Endothelial cell of umbilical vein (primary cell): ENCODE data around the gene TH. TPM values are rescaled to one million over a fixed set of nuclear protein-coding genes. Genes with fewer than 3 reads are reported as not detected.

Source experiments
- BruUV-seq: library from RNA; stranded (reverse); fragments of 400-500 nt; replicated peaks from 2 replicates; lab custom pipeline; 2021; lab: Mats Ljungman, UMichigan
- CTCF ChIA-PET: fragments of 300-600, 350-600 bp; sonication (Branson Sonifier 250); formaldehyde crosslinking; loops from one replicate; lab custom pipeline; 2021; ENCODE audit warnings: antibody characterized with exemption, inconsistent platforms; lab: Charles Lee
- POLR2A ChIA-PET: fragments of 300-600, 350-600 bp; sonication (Branson Sonifier 250); formaldehyde crosslinking; loops from one replicate; lab custom pipeline; 2021; ENCODE audit warnings: antibody characterized with exemption, inconsistent platforms; lab: Charles Lee
- DNase-seq: peaks from one replicate; pipeline ENCODE4 v3.0.0-alpha.2; 2011; ENCODE audit warnings: low read depth, low spot score
- FAIRE-seq: peaks from 2 replicates; lab custom pipeline; 2011; peaks lifted over from hg19 to GRCh38; lab: Jason Lieb, UNC
- H2AFZ ChIP-seq: 2 replicates; pipeline ENCODE4 v1.6.0; 2012; ENCODE audit warnings: low read depth, low read length, control low read depth, inconsistent platforms
- H3K27ac ChIP-seq: 2 replicates; pipeline ENCODE4 v1.5.1; 2011; ENCODE audit warnings: low read depth, mild to moderate bottlenecking, control low read depth, low read length, moderate library complexity; ENCODE audit not compliant: insufficient read depth
- H3K27me3 ChIP-seq, 2 experiments: 2 replicates each; pipeline versions ENCODE4 v1.6.0 to v1.6.1; 2011; ENCODE audit warnings: low read length in 2 of 2, mixed read lengths in 1 of 2; ENCODE audit not compliant: control insufficient read depth in 2 of 2, insufficient read depth in 2 of 2
- H3K36me3 ChIP-seq, 2 experiments: 2 replicates in 1 of 2; 3 replicates in 1 of 2; pipeline ENCODE4 v1.5.1; 2011; ENCODE audit warnings: low read length in 2 of 2, mild to moderate bottlenecking in 1 of 2, moderate library complexity in 1 of 2; ENCODE audit not compliant: control insufficient read depth in 2 of 2, insufficient read depth in 2 of 2; ENCODE audit errors: extremely low read depth in 1 of 2
- H3K4me1 ChIP-seq: 3 replicates; pipeline ENCODE4 v1.5.1; 2011; ENCODE audit warnings: mild to moderate bottlenecking, low read length; ENCODE audit not compliant: control insufficient read depth, insufficient read depth; ENCODE audit errors: extremely low read depth
- H3K4me2 ChIP-seq: 2 replicates; pipeline ENCODE4 v1.6.1; 2011; ENCODE audit warnings: low read length, control low read depth, mixed read lengths; ENCODE audit not compliant: insufficient read depth
- H3K4me3 ChIP-seq, 3 experiments: fragments of 200-600 bp in 1 of 3; sonication (generic), shearing (Covaris generic) in 1 of 3; replicated peaks in 1 of 3; 2 replicates each; pipeline ENCODE4 v1.5.1; 2011 to 2016; ENCODE audit warnings: control low read depth in 3 of 3, low read length in 3 of 3, mild to moderate bottlenecking in 2 of 3, inconsistent platforms in 1 of 3, low read depth in 1 of 3, moderate library complexity in 1 of 3; ENCODE audit not compliant: insufficient read depth in 1 of 3
- H3K79me2 ChIP-seq: 2 replicates; pipeline ENCODE4 v1.6.0; 2012; ENCODE audit warnings: low read length, inconsistent platforms; ENCODE audit not compliant: control insufficient read depth, insufficient read depth
- H3K9ac ChIP-seq: replicated peaks from 2 replicates; pipeline ENCODE3; 2011; ENCODE audit warnings: low read length, control low read depth; ENCODE audit not compliant: insufficient read depth; ENCODE audit errors: extremely low read depth
- H3K9me1 ChIP-seq: replicated peaks from 3 replicates; pipeline ENCODE4 v1.6.0; 2011; ENCODE audit warnings: mild to moderate bottlenecking, low read length; ENCODE audit not compliant: control insufficient read depth, insufficient read depth; ENCODE audit errors: extremely low read depth
- H3K9me3 ChIP-seq: replicated peaks from 2 replicates; pipeline ENCODE4 v1.5.1; 2012; ENCODE audit warnings: low read length, inconsistent platforms; ENCODE audit not compliant: control insufficient read depth, insufficient read depth
- H4K20me1 ChIP-seq: replicated peaks from 2 replicates; pipeline ENCODE3; 2011; ENCODE audit warnings: mild to moderate bottlenecking, low read length; ENCODE audit not compliant: control insufficient read depth, insufficient read depth; ENCODE audit errors: extremely low read depth
- EZH2 ChIP-seq: IDR thresholded peaks from 2 replicates; pipeline ENCODE4 v1.6.1; 2012; ENCODE audit warnings: borderline replicate concordance, low read depth, mild to moderate bottlenecking, moderate library complexity, low read length, inconsistent platforms; ENCODE audit not compliant: severe bottlenecking
- FOS ChIP-seq: IDR thresholded peaks from 2 replicates; pipeline ENCODE4 v1.6.1; 2011; ENCODE audit warnings: mild to moderate bottlenecking, low read length, moderate library complexity, borderline replicate concordance; ENCODE audit not compliant: insufficient read depth
- GATA2 ChIP-seq: IDR thresholded peaks from 2 replicates; pipeline ENCODE4 v1.7.0; 2011; ENCODE audit warnings: low read depth, mild to moderate bottlenecking, moderate library complexity, mixed read lengths, low read length; ENCODE audit not compliant: insufficient read length, insufficient read depth
- JUN ChIP-seq: IDR thresholded peaks from 2 replicates; pipeline ENCODE4 v1.6.1; 2011; ENCODE audit warnings: borderline replicate concordance, low read depth; ENCODE audit not compliant: insufficient read length, insufficient read depth
- MYC ChIP-seq: IDR thresholded peaks from one replicate; pipeline ENCODE4 v1.6.1; 2011; ENCODE audit warnings: mild to moderate bottlenecking, low read depth, low read length
- POLR2A ChIP-seq: IDR thresholded peaks from 2 replicates; pipeline ENCODE4 v1.6.1; 2012; ENCODE audit warnings: low read depth, mild to moderate bottlenecking, control low read depth, low read length
- POLR2AphosphoS5 ChIP-seq: IDR thresholded peaks from 2 replicates; pipeline ENCODE4 v1.6.1; 2012; ENCODE audit warnings: low read depth, mild to moderate bottlenecking, control low read depth, low read length, moderate library complexity; ENCODE audit not compliant: insufficient read depth
- dilution Hi-C: fragments of 300-500 bp; cut with MboI; formaldehyde crosslinking; loops from one replicate; pipeline ENCODE4 v1.15.0; 2019; ENCODE audit warnings: low sequenced_read_pairs; ENCODE audit not compliant: extremely low pct_ligation_motif_present
- intact Hi-C: fragments of 100-400 bp; cut with micrococcal nuclease; formaldehyde crosslinking; loops from one replicate; pipeline ENCODE4 v1.10.0; 2022
- polyA plus RNA-seq, 4 experiments: library from polyadenylated mRNA; depleted of rRNA in 3 of 4; stranded (reverse) in 3 of 4; unstranded in 1 of 4; fragments of >200 nt; gene quantifications; 2 replicates each; pipeline versions ENCODE4 v1.2.1 to v1.2.3, GENCODE V29; 2011 to 2012; ENCODE audit warnings: missing spikeins in 1 of 4
- total RNA-seq: library from RNA; stranded (reverse); gene quantifications from 2 replicates; pipeline ENCODE4 v1.2.3, GENCODE V29; 2021
- TF ChIP-seq, protein P1 (sequence below), 2 donors: IDR thresholded peaks; 1 replicate in 1 of 2; 2 replicates in 1 of 2; pipeline ENCODE4 v1.5.1; 2011; ENCODE audit warnings: low read length in 2 of 2, mild to moderate bottlenecking in 2 of 2, moderate library complexity in 2 of 2, control low read depth in 1 of 2, inconsistent platforms in 1 of 2, low read depth in 1 of 2; ENCODE audit not compliant: insufficient read depth in 1 of 2; ENCODE audit errors: extremely low read depth in 1 of 2
- TF ChIP-seq, protein P2 (sequence below): IDR thresholded peaks from 2 replicates; pipeline ENCODE4 v1.6.1; 2011; ENCODE audit not compliant: insufficient read depth, insufficient read length

Gene TH
- total and polyA plus RNA-seq, 2 donors (not counting 3 experiments of a cell fraction or from before 2014, with no cell fraction given): not detected

DNA sequence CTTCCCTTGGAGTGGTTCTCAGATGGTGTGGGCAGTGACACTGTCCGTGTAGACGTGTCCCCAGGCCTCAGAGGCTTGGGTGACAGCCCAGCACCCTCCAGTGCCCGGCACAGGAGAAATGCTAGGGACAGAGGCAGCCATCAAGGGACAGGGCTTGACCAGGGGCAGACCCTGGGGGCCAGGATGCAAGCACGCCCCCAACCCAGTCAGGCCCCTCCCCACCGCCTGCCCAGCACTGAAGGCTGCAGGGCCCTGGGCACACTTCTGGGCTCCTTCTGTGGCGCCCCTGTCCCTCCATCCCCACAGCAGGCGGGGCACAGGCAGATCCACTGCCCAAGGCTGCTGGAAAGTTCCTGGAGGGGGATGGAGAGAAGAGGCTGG is 43.5 kb downstream of the TH start:
- no peaks in the 10 kb centered on the region for H3K36me3 ChIP-seq
- intact Hi-C loops (no loop called here), dilution Hi-C loops (no loop called here)
- no peaks in the 10 kb centered on the region for H3K79me2 ChIP-seq
- H3K4me3 ChIP-seq: no peak overlapping the region
- TF ChIP-seq POLR2AphosphoS5 (no peak), MYC (no peak), EZH2 (no peak), GATA2 (no peak), FOS (no peak), POLR2A (no peak), JUN (no peak)
- TF ChIP-seq, protein P1, sequence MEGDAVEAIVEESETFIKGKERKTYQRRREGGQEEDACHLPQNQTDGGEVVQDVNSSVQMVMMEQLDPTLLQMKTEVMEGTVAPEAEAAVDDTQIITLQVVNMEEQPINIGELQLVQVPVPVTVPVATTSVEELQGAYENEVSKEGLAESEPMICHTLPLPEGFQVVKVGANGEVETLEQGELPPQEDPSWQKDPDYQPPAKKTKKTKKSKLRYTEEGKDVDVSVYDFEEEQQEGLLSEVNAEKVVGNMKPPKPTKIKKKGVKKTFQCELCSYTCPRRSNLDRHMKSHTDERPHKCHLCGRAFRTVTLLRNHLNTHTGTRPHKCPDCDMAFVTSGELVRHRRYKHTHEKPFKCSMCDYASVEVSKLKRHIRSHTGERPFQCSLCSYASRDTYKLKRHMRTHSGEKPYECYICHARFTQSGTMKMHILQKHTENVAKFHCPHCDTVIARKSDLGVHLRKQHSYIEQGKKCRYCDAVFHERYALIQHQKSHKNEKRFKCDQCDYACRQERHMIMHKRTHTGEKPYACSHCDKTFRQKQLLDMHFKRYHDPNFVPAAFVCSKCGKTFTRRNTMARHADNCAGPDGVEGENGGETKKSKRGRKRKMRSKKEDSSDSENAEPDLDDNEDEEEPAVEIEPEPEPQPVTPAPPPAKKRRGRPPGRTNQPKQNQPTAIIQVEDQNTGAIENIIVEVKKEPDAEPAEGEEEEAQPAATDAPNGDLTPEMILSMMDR (IDR thresholded peaks at IDR 0.05; ENCODE audit: extremely low read depth in 1 of 2, insufficient read depth in 1 of 2, low read depth in 1 of 2, low read length in 2 of 2): no peak
- TF ChIP-seq, protein P2, sequence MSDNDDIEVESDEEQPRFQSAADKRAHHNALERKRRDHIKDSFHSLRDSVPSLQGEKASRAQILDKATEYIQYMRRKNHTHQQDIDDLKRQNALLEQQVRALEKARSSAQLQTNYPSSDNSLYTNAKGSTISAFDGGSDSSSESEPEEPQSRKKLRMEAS: no peak
- no peaks in the 10 kb centered on the region for H3K9me1 ChIP-seq
- ChIA-PET POLR2A (no interaction called here), CTCF (interaction anchor here (1.2 kb wide), 1 partner anchor 24 kb away, joined by 4 read pairs; no protein-coding TSS in a partner anchor)
- no peaks in the 10 kb centered on the region for H4K20me1 ChIP-seq
- H2AFZ ChIP-seq: no peak overlapping the region
- no peak for DNase-seq
- H3K4me1 ChIP-seq: no peaks in the 10 kb centered on the region
- no peaks in the 10 kb centered on the region for H3K9me3 ChIP-seq
- H3K27me3 ChIP-seq: no peaks in the 10 kb centered on the region
- H3K9ac ChIP-seq: no peak overlapping the region
- H3K27ac ChIP-seq: no peak overlapping the region
- no peak for FAIRE-seq
- BruUV-seq: no TSS peak
- H3K4me2 ChIP-seq: no peak overlapping the region
